Upper lobe of right lung (tissue), 1 donor: ENCODE results near the gene ITGA1. TPM values are rescaled to one million over a fixed set of nuclear protein-coding genes. Genes with fewer than 3 reads are reported as not detected.

ENCODE experiments used
- ATAC-seq: fragments of 200-7000 bp; cut with Tn5 transposase; one replicate; pipeline ENCODE4 v1.9.1; 2020; ENCODE audit warnings: mild to moderate bottlenecking, moderate library complexity
- DNase-seq: peaks from one replicate; pipeline ENCODE4 v3.0.0-alpha.2; 2020
- H3K27ac ChIP-seq: fragments of 200-600 bp; one replicate; pipeline ENCODE4 v1.8.0; 2022
- H3K27me3 ChIP-seq: fragments of 200-600 bp; one replicate; pipeline ENCODE4 v1.8.0; 2022; ENCODE audit warnings: mild to moderate bottlenecking
- H3K36me3 ChIP-seq: fragments of 200-600 bp; one replicate; pipeline ENCODE4 v1.8.0; 2022
- H3K4me1 ChIP-seq: fragments of 200-600 bp; one replicate; pipeline ENCODE4 v1.8.0; 2022
- H3K4me3 ChIP-seq: fragments of 200-600 bp; one replicate; pipeline ENCODE4 v1.8.0; 2022; ENCODE audit warnings: mild to moderate bottlenecking
- H3K9me3 ChIP-seq: fragments of 200-600 bp; one replicate; pipeline ENCODE4 v1.8.0; 2022
- intact Hi-C: fragments of 100-400 bp; cut with DNase I; formaldehyde crosslinking; loops from one replicate; pipeline ENCODE4 v1.11.0; 2022
- total RNA-seq: library from RNA; stranded (reverse); fragmentation: NEBNext Ultra II Directional; extraction: Animal tissue kit (Norgen Biotek cat#: 25700); gene quantifications from one replicate; pipeline ENCODE4 v1.2.1, GENCODE V29; 2021
- TF ChIP-seq, protein P1 (sequence below): fragments of 200-600 bp; IDR thresholded peaks from one replicate; pipeline ENCODE4 v1.8.0; 2022; ENCODE audit warnings: antibody characterized with exemption
- donor health status: DM: no; HTN: yes; CAD: no; lungs with severe emphysema.

The ITGA1 gene
- total RNA-seq, 1 donor from 2014 or later, result 94.8 TPM

DNA sequence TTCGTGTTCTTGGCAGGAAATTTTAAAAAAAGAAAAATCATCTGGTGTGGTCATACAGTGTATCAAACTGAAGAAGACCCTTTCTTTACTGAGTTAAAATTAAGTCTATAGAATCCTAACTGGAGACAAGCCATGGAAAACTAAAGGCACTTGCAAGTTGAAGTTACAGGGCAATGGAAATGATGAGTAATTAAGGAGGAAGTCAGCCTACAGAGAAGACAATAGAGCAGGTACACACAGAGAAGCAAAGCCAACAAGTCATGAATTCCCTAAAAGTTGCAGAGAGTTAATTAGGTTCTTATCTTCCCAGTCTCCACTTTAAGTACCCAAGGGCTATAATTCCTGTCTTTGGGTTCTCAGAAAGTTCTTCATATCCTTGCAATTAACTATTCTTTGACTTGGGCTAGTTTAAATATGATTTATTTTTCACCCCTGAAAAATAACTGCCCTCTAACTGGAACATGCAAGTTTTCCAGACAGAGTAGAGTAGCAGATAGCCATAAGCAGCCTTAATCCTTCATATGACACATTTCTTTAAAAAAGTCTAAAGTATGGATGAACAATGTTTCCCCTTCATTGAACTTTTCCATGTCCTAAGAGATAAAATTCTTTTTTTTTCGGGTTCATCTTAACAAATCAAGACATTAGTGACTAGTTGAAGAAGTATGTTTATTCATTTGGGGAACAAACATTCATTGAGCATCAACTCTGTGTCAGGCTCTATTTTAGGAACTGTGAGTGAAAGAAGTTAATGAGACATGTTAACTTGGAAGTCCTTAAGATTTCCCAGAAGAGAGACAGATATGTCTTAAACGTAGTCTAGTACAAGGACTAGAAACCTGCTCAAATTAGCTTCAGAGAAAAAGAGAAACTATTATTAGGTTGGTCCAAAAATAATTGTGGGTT lies 196.3 kb downstream of the ITGA1 start:
- DNase-seq (no peak), ATAC-seq (no peak)
- Histone ChIP-seq H3K36me3 (no peaks in the 10 kb centered on the region), H3K27ac (no peak overlapping the region), H3K4me3 (no peak overlapping the region), H3K27me3 (no peaks in the 10 kb centered on the region), H3K9me3 (no peaks in the 10 kb centered on the region), H3K4me1 (peaks cover 15% of the 10 kb centered on the region)
- TF ChIP-seq, protein P1, sequence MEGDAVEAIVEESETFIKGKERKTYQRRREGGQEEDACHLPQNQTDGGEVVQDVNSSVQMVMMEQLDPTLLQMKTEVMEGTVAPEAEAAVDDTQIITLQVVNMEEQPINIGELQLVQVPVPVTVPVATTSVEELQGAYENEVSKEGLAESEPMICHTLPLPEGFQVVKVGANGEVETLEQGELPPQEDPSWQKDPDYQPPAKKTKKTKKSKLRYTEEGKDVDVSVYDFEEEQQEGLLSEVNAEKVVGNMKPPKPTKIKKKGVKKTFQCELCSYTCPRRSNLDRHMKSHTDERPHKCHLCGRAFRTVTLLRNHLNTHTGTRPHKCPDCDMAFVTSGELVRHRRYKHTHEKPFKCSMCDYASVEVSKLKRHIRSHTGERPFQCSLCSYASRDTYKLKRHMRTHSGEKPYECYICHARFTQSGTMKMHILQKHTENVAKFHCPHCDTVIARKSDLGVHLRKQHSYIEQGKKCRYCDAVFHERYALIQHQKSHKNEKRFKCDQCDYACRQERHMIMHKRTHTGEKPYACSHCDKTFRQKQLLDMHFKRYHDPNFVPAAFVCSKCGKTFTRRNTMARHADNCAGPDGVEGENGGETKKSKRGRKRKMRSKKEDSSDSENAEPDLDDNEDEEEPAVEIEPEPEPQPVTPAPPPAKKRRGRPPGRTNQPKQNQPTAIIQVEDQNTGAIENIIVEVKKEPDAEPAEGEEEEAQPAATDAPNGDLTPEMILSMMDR, result no peak
- intact Hi-C loops, result no loop called here

DNA sequence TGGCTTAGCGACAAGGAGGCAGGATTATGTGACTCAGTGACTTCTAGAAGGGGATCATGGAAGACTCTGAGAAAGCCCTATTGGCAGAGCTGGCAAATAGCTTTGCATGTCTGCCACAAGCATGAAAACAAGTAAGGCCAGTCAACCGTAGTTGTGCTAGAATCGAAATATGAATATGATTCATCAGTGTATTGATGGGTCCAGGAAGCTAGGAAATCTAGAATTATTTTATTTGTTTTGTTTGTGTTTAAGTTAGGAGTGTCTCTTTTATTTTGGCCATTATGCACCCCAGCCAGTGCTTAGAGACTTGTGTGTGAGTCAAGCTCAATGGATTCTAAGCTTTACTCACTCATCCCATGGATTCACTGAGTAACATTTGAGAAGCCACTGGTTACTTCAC lies 197.6 kb downstream of the ITGA1 start:
- Histone ChIP-seq H3K27me3 (no peaks in the 10 kb centered on the region), H3K36me3 (no peaks in the 10 kb centered on the region), H3K4me3 (no peak overlapping the region), H3K9me3 (no peaks in the 10 kb centered on the region), H3K27ac (no peak overlapping the region), H3K4me1 (peaks cover 15% of the 10 kb centered on the region)
- intact Hi-C loops, result no loop called here
- TF ChIP-seq, protein P1, result no peak
- ATAC-seq (no peak), DNase-seq (no peak)

DNA sequence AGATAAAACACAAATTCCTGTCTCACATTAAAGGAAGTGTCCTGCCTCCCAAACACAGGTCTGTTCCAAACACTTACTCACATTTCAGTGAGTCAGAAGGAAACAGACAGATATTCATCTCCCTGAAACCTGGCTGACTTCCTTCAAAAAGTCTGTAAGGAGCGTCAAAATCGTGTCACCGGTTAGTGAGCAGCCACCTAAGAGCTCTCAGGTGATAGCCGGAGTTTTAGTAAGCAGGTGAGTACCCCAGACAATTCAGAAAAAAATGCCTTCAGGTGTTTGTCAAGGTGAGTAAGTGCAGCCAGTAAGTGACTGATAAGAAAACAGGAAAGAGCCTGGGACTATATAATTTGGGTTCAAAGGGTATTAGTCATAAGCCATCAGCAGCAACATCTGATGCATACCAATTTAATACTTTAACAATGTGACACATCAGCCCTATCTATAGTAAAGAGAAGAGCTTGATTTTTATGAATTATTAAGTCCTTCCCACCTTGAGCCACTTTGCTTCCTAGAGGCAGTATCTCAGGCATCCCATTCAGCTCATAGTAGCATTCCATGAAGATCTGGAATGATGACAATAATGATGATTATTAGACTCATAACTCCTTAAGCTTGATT lies 200.1 kb downstream of the ITGA1 start:
- TF ChIP-seq, protein P1, result no peak
- H3K27me3 ChIP-seq, result no peaks in the 10 kb centered on the region
- ATAC-seq (peak; percentile 19), DNase-seq (no peak)
- no peaks in the 10 kb centered on the region for H3K36me3 ChIP-seq
- H3K27ac ChIP-seq, result peak overlapping the region; percentile 51
- intact Hi-C loops, result no loop called here
- no peak overlapping the region for H3K4me3 ChIP-seq
- no peaks in the 10 kb centered on the region for H3K9me3 ChIP-seq
- H3K4me1 ChIP-seq, result peaks cover 19% of the 10 kb centered on the region

DNA sequence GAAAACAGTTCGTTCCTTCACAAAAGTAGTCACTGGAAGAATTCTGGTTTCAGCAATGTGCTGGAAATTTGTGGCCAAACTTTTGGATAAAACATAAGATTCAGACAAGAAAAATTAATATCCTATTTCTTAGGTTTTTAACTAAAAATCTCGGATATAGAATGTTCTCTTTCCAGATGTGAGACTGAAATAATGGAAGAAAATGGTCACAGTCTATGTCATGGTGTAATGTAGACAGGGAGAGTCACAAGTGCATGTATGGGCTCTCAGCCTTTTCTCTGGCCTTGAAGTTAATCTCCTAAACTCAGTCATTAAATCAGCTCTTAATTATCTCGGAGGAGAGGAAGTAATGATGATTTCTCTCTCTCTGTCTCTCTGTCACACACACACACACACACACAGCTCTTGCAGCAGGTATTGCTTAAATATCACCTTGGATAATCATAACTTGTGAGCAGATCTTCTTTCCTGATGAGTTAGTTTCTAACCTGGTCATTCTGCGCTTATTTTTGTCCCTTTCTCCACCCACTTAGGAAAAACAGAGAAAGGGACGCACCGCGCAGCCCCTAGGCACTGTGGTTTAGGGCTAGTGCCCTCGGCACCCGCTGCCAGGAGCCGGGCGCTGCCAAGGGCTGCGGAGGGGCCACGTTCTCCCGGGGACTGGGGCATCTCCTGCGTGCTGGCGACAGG lies 200.8 kb downstream of the ITGA1 start:
- H3K27ac ChIP-seq, result peak overlapping the region; percentile 51
- DNase-seq (no peak), ATAC-seq (no peak)
- no peaks in the 10 kb centered on the region for H3K9me3 ChIP-seq
- H3K4me3 ChIP-seq, result peak overlapping the region; percentile 69
- no peaks in the 10 kb centered on the region for H3K27me3 ChIP-seq
- intact Hi-C loops, result no loop called here
- TF ChIP-seq, protein P1, result no peak
- no peaks in the 10 kb centered on the region for H3K36me3 ChIP-seq
- H3K4me1 ChIP-seq, result peaks cover 19% of the 10 kb centered on the region

DNA sequence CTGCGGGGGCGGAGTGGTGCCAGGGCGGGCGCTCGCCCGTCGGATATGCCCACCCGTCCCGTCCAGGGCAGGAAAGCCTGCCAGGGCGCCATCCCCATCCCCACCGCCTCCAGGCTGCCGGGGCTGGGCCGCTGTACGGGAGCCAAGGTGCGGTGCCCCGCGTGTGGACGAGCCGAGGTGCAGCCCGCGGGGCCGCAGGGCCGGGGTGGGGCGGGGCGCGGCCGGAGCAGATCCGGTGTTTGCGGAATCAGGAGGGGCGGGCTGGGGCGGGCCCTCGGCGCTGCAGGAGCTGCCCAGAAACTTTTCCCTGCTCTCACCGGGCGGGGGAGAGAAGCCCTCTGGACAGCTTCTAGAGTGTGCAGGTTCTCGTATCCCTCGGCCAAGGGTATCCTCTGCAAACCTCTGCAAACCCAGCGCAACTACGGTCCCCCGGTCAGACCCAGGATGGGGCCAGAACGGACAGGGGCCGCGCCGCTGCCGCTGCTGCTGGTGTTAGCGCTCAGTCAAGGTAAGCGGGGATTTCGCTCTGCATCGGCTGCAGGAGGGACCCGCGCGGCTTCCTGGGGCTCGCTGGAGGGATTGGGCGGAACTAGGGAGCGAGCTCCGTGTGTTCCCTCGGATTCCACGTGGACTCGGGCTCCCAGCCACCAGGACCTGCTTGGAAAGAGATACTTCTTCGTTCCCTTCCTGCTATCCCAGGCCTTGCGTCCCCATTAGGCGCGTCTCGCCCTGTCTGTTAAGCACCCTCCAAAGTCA lies 201.5 kb downstream of the ITGA1 start, which contains the start of gene ITGA2:
ITGA2 (plus strand) TSS at position 328 of the 756 bp plus-strand sequence; CDS start at position 445, 117 bp downstream.
- peak within 1 kb of the TSS; percentile 51 for H3K27ac ChIP-seq
- intact Hi-C loops, result no loop called here
- DNase-seq, result peak; percentile 78

More for the DNA sequence above, 201.5 kb downstream of the ITGA1 start, which contains the start of gene ITGA2:
- Histone ChIP-seq H3K9me3 (no peaks in the 10 kb centered on the region), H3K27me3 (no peaks in the 10 kb centered on the region), H3K4me3 (peak within 1 kb of the TSS; percentile 69), H3K4me1 (peaks cover 19% of the 10 kb centered on the region), H3K36me3 (no peaks in the 10 kb centered on the region)
- TF ChIP-seq, protein P1, result no peak
- ATAC-seq, result peak; percentile 90
